ENCODE results near the gene CPT1A.

GRCh38 chr11:68753300-68753699, 88.4 kb downstream of the CPT1A start:
- TF ChIP-seq POLR2A (IDR thresholded peaks at IDR 0.05): no peak
- no peak for TF ChIP-seq CTCF (IDR thresholded peaks at IDR 0.05)
- TF ChIP-seq EP300 (IDR thresholded peaks at IDR 0.05): no peak
